HG03442 (cell line): ENCODE results near the gene C2orf49.

Experiments
- ATAC-seq: cut with Tn5 transposase; IDR thresholded peaks from one replicate; pipeline ENCODE4 v1.9.1; 2021; ENCODE audit warnings: mild to moderate bottlenecking, moderate library complexity; ENCODE audit not compliant: unreplicated experiment

C2orf49 gene

GRCh38 chr2:105380432-105381100 is 43.2 kb downstream of the C2orf49 start:
- no peak for ATAC-seq

- ATAC-seq, result no peak
These were observed 43.8 kb downstream of the C2orf49 start for GRCh38 chr2:105381101-105381668.

- ATAC-seq, result no peak
These were observed 44.8 kb downstream of the C2orf49 start for GRCh38 chr2:105382177-105382576.

GRCh38 chr2:105383432-105384166 is 46.3 kb downstream of the C2orf49 start:
- ATAC-seq, result no peak

GRCh38 chr2:105384216-105384615 is 46.9 kb downstream of the C2orf49 start:
- no peak for ATAC-seq

- ATAC-seq, result no peak
These were observed 47.5 kb downstream of the C2orf49 start for GRCh38 chr2:105384861-105385260.

- ATAC-seq, result no peak
These were observed 48.6 kb downstream of the C2orf49 start for GRCh38 chr2:105385731-105386540.

- no peak for ATAC-seq
These were observed 49.9 kb downstream of the C2orf49 start for GRCh38 chr2:105387225-105387624.

GRCh38 chr2:105388971-105389381 is 51.6 kb downstream of the C2orf49 start:
- ATAC-seq, result no peak

GRCh38 chr2:105390454-105390853 is 53.1 kb downstream of the C2orf49 start:
- ATAC-seq, result no peak

GRCh38 chr2:105391058-105391627 is 53.8 kb downstream of the C2orf49 start:
- no peak for ATAC-seq

GRCh38 chr2:105391763-105392662 is 54.7 kb downstream of the C2orf49 start:
- no peak for ATAC-seq

- ATAC-seq, result no peak
These were observed 56.2 kb downstream of the C2orf49 start for GRCh38 chr2:105393373-105394055.

GRCh38 chr2:105394951-105395611 is 57.7 kb downstream of the C2orf49 start:
- ATAC-seq, result no peak

GRCh38 chr2:105395691-105396090 is 58.4 kb downstream of the C2orf49 start:
- ATAC-seq, result no peak

GRCh38 chr2:105396254-105397024 is 59.1 kb downstream of the C2orf49 start:
- ATAC-seq, result no peak

- ATAC-seq, result no peak
These were observed 59.8 kb downstream of the C2orf49 start for GRCh38 chr2:105397025-105397722.
